T-helper 17 cell (primary cell): Measurements from ENCODE around the gene MAD2L1. TPM values are rescaled to one million over a fixed set of nuclear protein-coding genes. Genes with fewer than 3 reads are reported as not detected.
"Not testable (repeated sequence)": the region's sequence is repeated elsewhere in the genome, so short reads cannot be mapped to it uniquely, and the experiment has no call there.

ENCODE experiments used
- ATAC-seq: fragments of 150-1000 bp; cut with Tn5 transposase; 2 replicates; pipeline ENCODE4 v1.10.0; 2021; ENCODE audit warnings: mild to moderate bottlenecking, moderate library complexity
- DNase-seq, 3 donors: peaks; one replicate each; pipeline versions ENCODE4 v3.0.0 to v3.0.0-alpha.2; 2020 to 2021
- H3K9me3 ChIP-seq: one replicate; pipeline ENCODE4 v1.7.0; 2013; ENCODE audit warnings: low read length, mild to moderate bottlenecking; ENCODE audit not compliant: control insufficient read depth, poor library complexity, severe bottlenecking
- H3K27ac Mint-ChIP-seq: one replicate; pipeline ENCODE4 v1.8.0; 2022; ENCODE audit warnings: mild to moderate bottlenecking, moderate library complexity, mixed read lengths
- H3K27me3 Mint-ChIP-seq: one replicate; pipeline ENCODE4 v1.8.0; 2022; ENCODE audit warnings: mixed read lengths
- H3K36me3 Mint-ChIP-seq: one replicate; pipeline ENCODE4 v1.8.0; 2022; ENCODE audit warnings: low read depth, mixed read lengths
- H3K4me1 Mint-ChIP-seq: one replicate; pipeline ENCODE4 v1.8.0; 2022; ENCODE audit warnings: mild to moderate bottlenecking, mixed read lengths
- H3K4me3 Mint-ChIP-seq: one replicate; pipeline ENCODE4 v1.8.0; 2022; ENCODE audit warnings: mild to moderate bottlenecking, moderate library complexity, mixed read lengths
- total RNA-seq, 4 donors: library from RNA in 2 of 4; stranded (reverse) in 2 of 4; gene quantifications; one replicate each; pipeline ENCODE4 v1.2.3 and lab custom pipeline; 2022 to 2026

MAD2L1 gene
- total RNA-seq, 2 donors from 2014 or later = 6.1 to 6.5 TPM

GRCh38 chr4:120079839-120080520 is 13.3 kb upstream of the MAD2L1 start:
- DNase-seq (no peak), ATAC-seq (no peak)
- H3K27me3 Mint-ChIP-seq = no peaks in the 10 kb centered on the region
- H3K4me3 Mint-ChIP-seq = no peak overlapping the region
- no peak overlapping the region for H3K27ac Mint-ChIP-seq
- H3K9me3 ChIP-seq = no peaks in the 10 kb centered on the region
- H3K36me3 Mint-ChIP-seq = no peaks in the 10 kb centered on the region
- H3K4me1 Mint-ChIP-seq = peaks cover 2% of the 10 kb centered on the region

- Mint-ChIP-seq H3K4me1 (peaks cover 2% of the 10 kb centered on the region), H3K4me3 (no peak overlapping the region), H3K27me3 (no peaks in the 10 kb centered on the region), H3K27ac (no peak overlapping the region), H3K36me3 (no peaks in the 10 kb centered on the region)
- no peaks in the 10 kb centered on the region for H3K9me3 ChIP-seq
- ATAC-seq (no peak), DNase-seq (no peak)
Observed at GRCh38 chr4:120078216-120078615, 11.6 kb upstream of the MAD2L1 start.

- H3K27ac Mint-ChIP-seq = no peak overlapping the region
Observed at GRCh38 chr4:120071192-120071795, 4.6 kb upstream of the MAD2L1 start.

GRCh38 chr4:120070196-120070595 is 3.5 kb upstream of the MAD2L1 start:
- Mint-ChIP-seq H3K27me3 (no peaks in the 10 kb centered on the region), H3K36me3 (no peaks in the 10 kb centered on the region), H3K4me3 (no peak overlapping the region), H3K4me1 (peaks cover 16% of the 10 kb centered on the region), H3K27ac (no peak overlapping the region)
- ATAC-seq (no peak), DNase-seq (no peak)
- no peaks in the 10 kb centered on the region for H3K9me3 ChIP-seq

More at GRCh38 chr4:120071192-120071795, 4.6 kb upstream of the MAD2L1 start:
- ATAC-seq = no peak
- H3K36me3 Mint-ChIP-seq = no peaks in the 10 kb centered on the region
- H3K27me3 Mint-ChIP-seq = no peaks in the 10 kb centered on the region
- peak in 2 of 3 donors; percentile 19 to 34 for DNase-seq
- H3K4me3 Mint-ChIP-seq = no peak overlapping the region
- H3K4me1 Mint-ChIP-seq = peaks cover 18% of the 10 kb centered on the region
- no peaks in the 10 kb centered on the region for H3K9me3 ChIP-seq

- ATAC-seq = no peak
- H3K27ac Mint-ChIP-seq = peak overlapping the region; percentile 97
- peak overlapping the region; percentile 98 for H3K4me3 Mint-ChIP-seq
- no peaks in the 10 kb centered on the region for H3K9me3 ChIP-seq
- H3K36me3 Mint-ChIP-seq = peaks cover 7% of the 10 kb centered on the region
- peaks cover 42% of the 10 kb centered on the region for H3K4me1 Mint-ChIP-seq
- H3K27me3 Mint-ChIP-seq = no peaks in the 10 kb centered on the region
- no peak for DNase-seq
Observed at GRCh38 chr4:120065974-120066516, 603 bp downstream of the MAD2L1 start.

- no peaks in the 10 kb centered on the region for H3K27me3 Mint-ChIP-seq
- H3K27ac Mint-ChIP-seq = peak overlapping the region; percentile 88
- no peaks in the 10 kb centered on the region for H3K9me3 ChIP-seq
- H3K36me3 Mint-ChIP-seq = peaks cover 7% of the 10 kb centered on the region
- DNase-seq (no peak), ATAC-seq (no peak)
- peak overlapping the region; percentile 45 for H3K4me3 Mint-ChIP-seq
- peaks cover 40% of the 10 kb centered on the region for H3K4me1 Mint-ChIP-seq
Observed at GRCh38 chr4:120064887-120065286, 1.8 kb downstream of the MAD2L1 start.

GRCh38 chr4:120063711-120064110 is 2.9 kb downstream of the MAD2L1 start:
- DNase-seq, ATAC-seq, H3K9me3 ChIP-seq, H3K36me3 Mint-ChIP-seq, H3K27me3 Mint-ChIP-seq: not testable (repeated sequence)
- peak overlapping the region; percentile 65 for H3K4me3 Mint-ChIP-seq
- peaks cover 37% of the 10 kb centered on the region for H3K4me1 Mint-ChIP-seq
- H3K27ac Mint-ChIP-seq = peak overlapping the region; percentile 88

GRCh38 chr4:120062663-120063195 is 3.9 kb downstream of the MAD2L1 start:
- peak overlapping the region; percentile 88 for H3K27ac Mint-ChIP-seq
- ATAC-seq = no peak
- H3K36me3 Mint-ChIP-seq = peaks cover 7% of the 10 kb centered on the region
- no peaks in the 10 kb centered on the region for H3K9me3 ChIP-seq
- H3K4me1 Mint-ChIP-seq = peaks cover 31% of the 10 kb centered on the region
- DNase-seq = no peak
- H3K27me3 Mint-ChIP-seq = no peaks in the 10 kb centered on the region
- peak overlapping the region; percentile 65 for H3K4me3 Mint-ChIP-seq

GRCh38 chr4:120059036-120059435 is 7.6 kb downstream of the MAD2L1 start:
- Mint-ChIP-seq H3K36me3 (peaks cover 7% of the 10 kb centered on the region), H3K27me3 (no peaks in the 10 kb centered on the region), H3K27ac (no peak overlapping the region)

GRCh38 chr4:120057416-120057815 is 9.2 kb downstream of the MAD2L1 start:
- Mint-ChIP-seq H3K27ac (no peak overlapping the region), H3K4me1 (peaks cover 6% of the 10 kb centered on the region), H3K27me3 (no peaks in the 10 kb centered on the region), H3K4me3 (no peak overlapping the region), H3K36me3 (peaks cover 3% of the 10 kb centered on the region)
- DNase-seq = no peak
- H3K9me3 ChIP-seq = no peaks in the 10 kb centered on the region
- ATAC-seq = no peak

More at GRCh38 chr4:120059036-120059435, 7.6 kb downstream of the MAD2L1 start:
- Mint-ChIP-seq H3K4me3 (no peak overlapping the region), H3K4me1 (peaks cover 18% of the 10 kb centered on the region)
- ATAC-seq (no peak), DNase-seq (no peak)
- H3K9me3 ChIP-seq = no peaks in the 10 kb centered on the region

- no peaks in the 10 kb centered on the region for H3K9me3 ChIP-seq
- DNase-seq (no peak), ATAC-seq (no peak)
- H3K27ac Mint-ChIP-seq = no peak overlapping the region
- H3K36me3 Mint-ChIP-seq = no peaks in the 10 kb centered on the region
- H3K4me3 Mint-ChIP-seq = no peak overlapping the region
- no peaks in the 10 kb centered on the region for H3K27me3 Mint-ChIP-seq
- H3K4me1 Mint-ChIP-seq = no peaks in the 10 kb centered on the region
Observed at GRCh38 chr4:120056246-120056645, 10.4 kb downstream of the MAD2L1 start.

- no peaks in the 10 kb centered on the region for H3K27me3 Mint-ChIP-seq
- DNase-seq (no peak), ATAC-seq (no peak)
- no peak overlapping the region for H3K27ac Mint-ChIP-seq
- H3K9me3 ChIP-seq = no peaks in the 10 kb centered on the region
- H3K4me1 Mint-ChIP-seq = no peaks in the 10 kb centered on the region
- H3K4me3 Mint-ChIP-seq = no peak overlapping the region
- H3K36me3 Mint-ChIP-seq = no peaks in the 10 kb centered on the region
Observed at GRCh38 chr4:120055795-120056194, 10.9 kb downstream of the MAD2L1 start.

GRCh38 chr4:120055162-120055561 is 11.5 kb downstream of the MAD2L1 start:
- no peak overlapping the region for H3K4me3 Mint-ChIP-seq
- no peak for DNase-seq
- ATAC-seq = no peak
- H3K9me3 ChIP-seq = no peaks in the 10 kb centered on the region
- H3K36me3 Mint-ChIP-seq = no peaks in the 10 kb centered on the region
- no peaks in the 10 kb centered on the region for H3K4me1 Mint-ChIP-seq
- H3K27me3 Mint-ChIP-seq = no peaks in the 10 kb centered on the region
- no peak overlapping the region for H3K27ac Mint-ChIP-seq
